ENCODE measurements around the gene PSMC3.

The PSMC3 gene

DNA sequence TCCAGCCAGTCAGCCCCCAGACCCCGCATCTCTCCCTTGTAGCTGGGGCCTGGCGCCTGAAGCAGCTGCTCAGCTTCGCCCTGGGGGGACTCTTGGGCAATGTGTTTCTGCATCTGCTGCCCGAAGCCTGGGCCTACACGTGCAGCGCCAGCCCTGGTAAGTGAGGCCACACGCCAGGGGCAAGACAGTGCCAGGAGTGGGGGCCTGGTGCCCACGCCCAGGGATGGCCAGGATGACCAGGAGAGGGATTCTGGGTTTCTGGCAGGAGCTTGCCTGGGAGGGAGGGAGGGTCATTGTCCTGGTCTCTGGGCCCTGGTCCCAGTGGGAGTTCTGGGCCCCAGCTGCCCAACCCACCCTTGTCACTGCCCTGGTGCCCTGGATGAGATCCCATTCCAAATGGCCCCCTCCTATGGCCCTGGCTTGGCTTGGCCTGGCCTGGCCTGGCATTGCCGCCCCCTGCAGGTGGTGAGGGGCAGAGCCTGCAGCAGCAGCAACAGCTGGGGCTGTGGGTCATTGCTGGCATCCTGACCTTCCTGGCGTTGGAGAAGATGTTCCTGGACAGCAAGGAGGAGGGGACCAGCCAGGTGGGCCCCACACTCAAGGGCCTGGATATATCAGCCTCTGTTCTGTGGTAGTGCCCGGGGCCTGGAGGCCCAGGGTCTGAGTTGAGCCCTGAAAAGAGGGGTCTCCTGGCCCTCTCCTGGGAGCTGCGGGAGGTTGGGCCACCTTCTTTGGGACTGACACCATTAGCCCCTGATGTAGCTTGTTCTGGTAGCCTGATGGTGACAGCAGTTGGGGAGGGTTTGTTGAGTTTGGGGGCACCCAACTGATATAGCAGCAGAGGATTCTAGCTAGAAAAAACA is 14.1 kb downstream of the PSMC3 start:
- no peak for FAIRE-seq

- no peak for FAIRE-seq
Observed at GRCh38 chr11:47410370-47411264, 15.6 kb downstream of the PSMC3 start.

- FAIRE-seq: no peak
Observed at GRCh38 chr11:47409440-47410369, 16.5 kb downstream of the PSMC3 start.

GRCh38 chr11:47408598-47409439 is 17.4 kb downstream of the PSMC3 start:
- no peak for FAIRE-seq

DNA sequence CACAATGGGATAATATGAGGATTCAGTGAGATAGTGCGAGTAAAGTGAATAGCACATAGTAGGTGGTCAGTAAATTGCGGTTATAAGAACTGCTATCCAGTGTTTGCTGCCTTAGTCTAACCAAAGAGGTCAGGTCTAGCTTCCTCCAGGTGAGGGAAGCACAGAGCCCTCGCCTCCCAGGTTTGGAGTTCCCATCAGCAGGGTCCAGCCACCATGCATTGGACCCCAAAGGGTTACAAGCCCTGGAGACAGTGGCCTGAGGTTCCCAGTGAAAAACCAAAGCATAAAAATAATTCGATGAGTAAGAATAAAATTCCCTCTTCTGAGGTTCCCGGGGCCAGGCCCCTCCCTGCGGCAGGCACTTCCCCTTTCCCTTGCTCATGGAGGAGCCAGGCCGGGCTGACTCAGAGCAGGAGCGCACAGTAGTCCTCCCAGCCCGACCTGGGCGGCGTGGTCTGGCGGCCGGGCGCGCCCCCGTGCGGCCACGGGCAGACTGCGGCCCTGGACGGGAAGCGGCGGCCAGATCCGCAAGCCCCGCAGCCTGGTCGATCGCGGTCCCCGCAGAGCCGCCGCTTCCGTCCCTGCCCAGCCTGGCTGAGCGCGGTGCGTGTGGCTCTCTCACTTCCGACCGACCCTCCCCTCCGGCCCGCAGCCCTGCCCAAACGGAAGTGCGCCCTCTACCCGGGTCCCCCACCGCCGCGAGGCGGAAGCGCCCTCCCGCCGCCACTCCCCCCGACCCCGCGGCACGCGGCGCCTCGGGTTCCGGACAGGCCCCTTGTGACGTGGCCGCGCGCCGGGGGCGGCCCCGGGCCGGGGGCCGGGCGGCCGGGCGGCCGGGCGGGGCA is 18.3 kb downstream of the PSMC3 start, which contains the start of gene SLC39A13:
Gene SLC39A13, plus strand, starts transcription at position 845 of the 845 bp plus-strand sequence. CDS start 1,505 bp downstream, outside the sequence.
- FAIRE-seq: no peak

GRCh38 chr11:47406896-47407745 is 19.1 kb downstream of the PSMC3 start:
- no peak for FAIRE-seq

DNA sequence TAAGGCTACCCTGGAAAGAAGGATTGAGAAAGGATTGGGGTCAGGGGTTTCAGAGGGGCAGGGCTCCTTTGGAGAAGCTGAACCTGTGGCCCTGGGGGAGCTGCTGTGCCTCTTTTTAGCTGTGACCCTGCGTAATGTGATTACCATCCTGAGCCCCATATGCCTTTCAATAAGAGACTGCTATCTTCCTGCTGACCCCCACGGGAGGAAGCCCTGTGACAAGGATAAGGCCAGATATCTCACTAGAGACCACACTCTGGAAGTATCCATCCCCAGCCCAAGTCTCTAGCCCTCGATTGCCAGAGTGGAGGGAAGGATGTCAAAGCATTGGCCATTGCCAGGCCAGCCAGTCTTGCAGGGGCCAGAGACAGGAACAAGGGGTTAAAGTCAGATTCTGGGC is 22.7 kb downstream of the PSMC3 start:
- no peak for FAIRE-seq

DNA sequence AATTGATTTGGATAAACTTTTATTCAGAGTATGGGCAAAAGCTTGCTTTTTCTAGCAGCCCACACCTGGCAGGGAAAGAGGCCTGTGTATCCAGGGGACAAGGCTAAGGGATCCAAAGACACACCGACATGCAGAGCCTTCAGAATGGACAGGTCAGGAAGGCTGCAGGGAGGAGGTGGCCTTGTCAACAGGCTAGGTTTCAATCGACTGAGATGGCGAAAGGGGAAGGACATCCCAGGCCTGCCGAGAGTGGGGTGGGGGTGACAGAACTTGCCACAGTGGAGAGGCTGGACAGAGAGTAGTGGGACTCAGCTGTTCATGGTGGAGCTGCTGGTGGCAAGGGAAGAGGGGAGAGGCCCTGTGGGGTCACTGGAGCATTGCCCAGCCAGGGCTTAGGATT is 23.1 kb downstream of the PSMC3 start:
- no peak for FAIRE-seq

GRCh38 chr11:47400768-47401279 is 25.4 kb downstream of the PSMC3 start:
- FAIRE-seq: no peak

DNA sequence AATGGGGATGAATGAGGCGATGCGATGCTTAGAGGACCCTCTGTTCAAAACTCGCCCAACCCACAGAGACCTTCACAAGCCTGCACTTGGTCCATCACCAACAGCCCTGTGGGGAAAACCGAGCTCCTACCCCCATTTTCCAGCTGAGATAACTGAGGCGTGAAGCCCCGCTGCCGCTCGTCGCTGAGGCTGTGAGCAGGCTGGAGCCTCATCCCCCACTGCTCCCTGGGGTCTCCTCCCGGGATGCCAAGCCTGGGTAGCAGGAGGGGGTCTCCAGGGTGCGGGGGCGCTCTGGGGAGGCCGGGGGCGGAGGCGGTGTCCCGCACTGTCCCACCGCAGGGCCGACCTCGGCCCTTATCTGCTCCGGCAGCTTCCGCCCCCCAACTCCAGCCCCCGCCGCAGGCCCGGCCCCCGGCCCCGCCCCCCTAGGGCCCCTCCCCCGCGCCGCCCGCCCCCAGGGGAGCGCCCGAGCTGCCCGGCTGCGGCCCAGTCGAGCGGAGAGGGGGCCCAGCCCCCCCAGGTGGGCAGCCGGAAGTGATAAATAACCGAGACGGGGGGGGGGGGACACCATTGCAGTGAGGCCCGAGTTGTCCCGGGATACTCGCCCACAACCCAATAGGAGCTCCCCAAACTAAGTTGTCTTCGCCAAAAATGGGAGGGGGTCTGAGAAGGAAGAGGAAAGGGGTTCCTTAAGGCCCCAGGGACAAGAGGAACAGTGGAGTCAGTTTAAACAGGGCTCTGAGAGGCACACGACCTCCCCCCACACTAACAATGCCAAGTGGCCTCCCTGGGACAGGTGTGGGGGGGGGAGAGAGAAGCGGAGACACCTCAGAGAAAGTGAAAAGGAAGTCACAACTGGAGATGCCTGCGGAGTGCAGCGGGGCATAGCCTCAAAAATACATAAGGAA is 26.1 kb downstream of the PSMC3 start:
- no peak for FAIRE-seq

- no peak for FAIRE-seq
Observed at GRCh38 chr11:47398551-47398950, 27.7 kb downstream of the PSMC3 start.

GRCh38 chr11:47398011-47398410 is 28.2 kb downstream of the PSMC3 start:
- FAIRE-seq: no peak

DNA sequence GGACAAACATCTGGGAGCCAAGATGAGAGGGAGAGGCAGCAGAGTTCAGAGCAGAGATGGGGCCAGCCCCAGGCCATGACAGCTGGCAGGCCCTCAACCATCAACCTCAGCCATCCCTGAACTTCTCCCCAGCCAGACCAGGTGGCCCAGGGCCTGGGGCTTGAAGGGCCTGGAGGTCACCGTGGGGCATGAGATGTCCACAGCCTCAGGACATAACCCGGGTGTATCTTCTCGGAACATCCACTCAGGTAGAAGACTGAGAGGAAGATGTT is 30.3 kb downstream of the PSMC3 start:
- FAIRE-seq: no peak

- no peak for FAIRE-seq
Observed at GRCh38 chr11:47395223-47396048, 30.8 kb downstream of the PSMC3 start.

DNA sequence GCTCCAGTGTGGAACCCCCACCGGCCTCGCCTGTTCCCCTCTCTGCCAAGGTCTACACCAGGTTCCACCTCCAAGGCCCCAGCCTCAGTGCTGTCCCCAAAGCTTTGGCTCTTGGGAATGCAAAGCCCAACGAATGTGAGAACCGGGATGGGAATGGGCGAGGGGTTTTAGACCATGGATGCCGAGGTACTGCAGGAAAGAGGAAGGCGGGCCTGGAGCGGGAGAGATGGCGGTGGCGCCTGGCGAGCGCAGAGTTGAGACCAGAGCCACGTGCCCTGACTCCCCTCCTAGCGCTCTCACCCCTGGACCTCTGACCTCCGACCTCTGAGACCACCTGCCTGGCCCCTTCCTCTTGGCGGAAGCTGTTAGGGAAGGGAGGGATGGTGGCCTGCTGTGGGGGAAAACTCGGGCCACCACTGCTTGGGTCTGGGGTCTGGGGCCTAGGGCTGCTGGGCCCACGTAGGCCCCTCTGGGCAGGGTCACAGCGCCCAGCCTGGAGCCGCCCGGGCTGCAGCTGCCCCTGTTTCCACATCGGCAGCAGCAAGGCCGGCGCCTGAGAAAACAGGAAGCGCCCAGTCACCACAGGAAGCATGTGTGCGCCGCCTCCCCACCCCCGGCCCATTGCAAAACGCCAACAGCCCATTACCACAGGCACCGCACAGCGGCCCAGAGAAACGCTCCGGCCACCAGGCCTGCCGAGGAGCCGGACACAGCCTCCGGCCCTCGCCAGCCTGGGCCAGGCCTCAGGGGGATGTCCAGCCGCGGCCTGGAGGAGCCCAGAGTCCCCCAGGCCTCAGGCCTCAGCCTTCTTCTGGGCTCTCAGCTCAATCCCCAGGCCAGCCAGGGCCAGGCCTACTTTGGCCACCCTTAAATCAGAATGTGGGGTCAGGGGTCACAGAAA is 31.7 kb downstream of the PSMC3 start:
- no peak for FAIRE-seq

DNA sequence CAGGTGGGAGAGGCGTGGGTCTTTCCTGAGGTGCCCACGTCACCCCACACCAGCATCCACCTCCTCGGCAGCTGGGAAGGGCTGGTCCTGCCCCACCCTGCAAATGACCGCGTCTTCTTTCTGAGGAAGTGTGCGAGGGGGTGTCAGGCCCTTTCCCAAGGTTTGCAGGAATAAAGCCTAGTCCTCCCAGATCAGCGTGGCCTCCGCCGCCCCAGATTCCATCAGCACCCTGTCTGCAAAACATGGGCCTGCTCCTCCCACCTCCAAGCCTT is 32.3 kb downstream of the PSMC3 start:
- FAIRE-seq: no peak
